Upper lobe of right lung (tissue), 1 donor: Measurements from ENCODE around the gene CRB3. TPM values are rescaled to one million over a fixed set of nuclear protein-coding genes. Genes with fewer than 3 reads are reported as not detected.

Experiments used
- ATAC-seq: fragments of 200-7000 bp; cut with Tn5 transposase; one replicate; pipeline ENCODE4 v1.9.1; 2020; ENCODE audit warnings: mild to moderate bottlenecking, moderate library complexity
- DNase-seq: peaks from one replicate; pipeline ENCODE4 v3.0.0-alpha.2; 2020
- H3K27ac ChIP-seq: fragments of 200-600 bp; one replicate; pipeline ENCODE4 v1.8.0; 2022
- H3K27me3 ChIP-seq: fragments of 200-600 bp; one replicate; pipeline ENCODE4 v1.8.0; 2022; ENCODE audit warnings: mild to moderate bottlenecking
- H3K36me3 ChIP-seq: fragments of 200-600 bp; one replicate; pipeline ENCODE4 v1.8.0; 2022
- H3K4me1 ChIP-seq: fragments of 200-600 bp; one replicate; pipeline ENCODE4 v1.8.0; 2022
- H3K4me3 ChIP-seq: fragments of 200-600 bp; one replicate; pipeline ENCODE4 v1.8.0; 2022; ENCODE audit warnings: mild to moderate bottlenecking
- H3K9me3 ChIP-seq: fragments of 200-600 bp; one replicate; pipeline ENCODE4 v1.8.0; 2022
- intact Hi-C: fragments of 100-400 bp; cut with DNase I; formaldehyde crosslinking; loops from one replicate; pipeline ENCODE4 v1.11.0; 2022
- total RNA-seq: library from RNA; stranded (reverse); fragmentation: NEBNext Ultra II Directional; extraction: Animal tissue kit (Norgen Biotek cat#: 25700); gene quantifications from one replicate; pipeline ENCODE4 v1.2.1, GENCODE V29; 2021
- TF ChIP-seq, protein P1 (sequence below): fragments of 200-600 bp; IDR thresholded peaks from one replicate; pipeline ENCODE4 v1.8.0; 2022; ENCODE audit warnings: antibody characterized with exemption
- donor health status: DM: no; HTN: yes; CAD: no; lungs with severe emphysema.

CRB3 gene
- total RNA-seq, 1 donor from 2014 or later: 48.4 TPM

GRCh38 chr19:6466526-6467248 is 2.6 kb downstream of the CRB3 start:
- Histone ChIP-seq H3K27ac (no peak overlapping the region), H3K27me3 (peaks cover 11% of the 10 kb centered on the region), H3K36me3 (no peaks in the 10 kb centered on the region), H3K4me3 (no peak overlapping the region), H3K9me3 (no peaks in the 10 kb centered on the region), H3K4me1 (no peaks in the 10 kb centered on the region)
- DNase-seq (no peak), ATAC-seq (no peak)
- intact Hi-C loops: no loop called here
- TF ChIP-seq, protein P1, sequence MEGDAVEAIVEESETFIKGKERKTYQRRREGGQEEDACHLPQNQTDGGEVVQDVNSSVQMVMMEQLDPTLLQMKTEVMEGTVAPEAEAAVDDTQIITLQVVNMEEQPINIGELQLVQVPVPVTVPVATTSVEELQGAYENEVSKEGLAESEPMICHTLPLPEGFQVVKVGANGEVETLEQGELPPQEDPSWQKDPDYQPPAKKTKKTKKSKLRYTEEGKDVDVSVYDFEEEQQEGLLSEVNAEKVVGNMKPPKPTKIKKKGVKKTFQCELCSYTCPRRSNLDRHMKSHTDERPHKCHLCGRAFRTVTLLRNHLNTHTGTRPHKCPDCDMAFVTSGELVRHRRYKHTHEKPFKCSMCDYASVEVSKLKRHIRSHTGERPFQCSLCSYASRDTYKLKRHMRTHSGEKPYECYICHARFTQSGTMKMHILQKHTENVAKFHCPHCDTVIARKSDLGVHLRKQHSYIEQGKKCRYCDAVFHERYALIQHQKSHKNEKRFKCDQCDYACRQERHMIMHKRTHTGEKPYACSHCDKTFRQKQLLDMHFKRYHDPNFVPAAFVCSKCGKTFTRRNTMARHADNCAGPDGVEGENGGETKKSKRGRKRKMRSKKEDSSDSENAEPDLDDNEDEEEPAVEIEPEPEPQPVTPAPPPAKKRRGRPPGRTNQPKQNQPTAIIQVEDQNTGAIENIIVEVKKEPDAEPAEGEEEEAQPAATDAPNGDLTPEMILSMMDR: no peak

DNA sequence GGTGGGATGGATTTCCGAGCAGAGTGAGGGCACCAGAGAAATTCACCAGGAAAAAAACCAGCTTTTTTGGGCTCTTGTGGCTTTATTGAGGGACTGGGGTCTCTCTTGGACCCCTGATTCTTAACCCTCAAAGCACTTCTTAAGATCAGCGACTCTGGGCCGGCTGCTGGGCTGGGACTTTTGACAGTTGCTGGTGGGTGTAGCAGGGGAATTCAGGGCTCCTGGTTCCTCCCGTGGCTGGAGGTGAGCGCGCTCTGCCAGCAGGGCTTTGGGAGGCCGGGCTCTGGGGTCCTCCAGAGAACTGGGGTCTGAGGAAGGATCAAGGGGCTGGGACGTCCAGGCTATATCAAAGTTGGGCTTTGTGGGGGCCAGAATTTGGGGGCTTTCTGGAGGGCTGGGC is 3.3 kb downstream of the CRB3 start:
- Histone ChIP-seq H3K36me3 (no peaks in the 10 kb centered on the region), H3K9me3 (no peaks in the 10 kb centered on the region), H3K4me3 (no peak overlapping the region), H3K27me3 (peaks cover 11% of the 10 kb centered on the region), H3K27ac (no peak overlapping the region), H3K4me1 (no peaks in the 10 kb centered on the region)
- intact Hi-C loops: no loop called here
- ATAC-seq (no peak), DNase-seq (no peak)
- TF ChIP-seq, protein P1: no peak

GRCh38 chr19:6470173-6470572 is 6.1 kb downstream of the CRB3 start:
- no peaks in the 10 kb centered on the region for H3K4me1 ChIP-seq
- no peak overlapping the region for H3K4me3 ChIP-seq
- no peaks in the 10 kb centered on the region for H3K9me3 ChIP-seq
- no peaks in the 10 kb centered on the region for H3K36me3 ChIP-seq
- TF ChIP-seq, protein P1: no peak
- no peaks in the 10 kb centered on the region for H3K27me3 ChIP-seq
- DNase-seq (no peak), ATAC-seq (no peak)
- H3K27ac ChIP-seq: no peak overlapping the region
- intact Hi-C loops: no loop called here

DNA sequence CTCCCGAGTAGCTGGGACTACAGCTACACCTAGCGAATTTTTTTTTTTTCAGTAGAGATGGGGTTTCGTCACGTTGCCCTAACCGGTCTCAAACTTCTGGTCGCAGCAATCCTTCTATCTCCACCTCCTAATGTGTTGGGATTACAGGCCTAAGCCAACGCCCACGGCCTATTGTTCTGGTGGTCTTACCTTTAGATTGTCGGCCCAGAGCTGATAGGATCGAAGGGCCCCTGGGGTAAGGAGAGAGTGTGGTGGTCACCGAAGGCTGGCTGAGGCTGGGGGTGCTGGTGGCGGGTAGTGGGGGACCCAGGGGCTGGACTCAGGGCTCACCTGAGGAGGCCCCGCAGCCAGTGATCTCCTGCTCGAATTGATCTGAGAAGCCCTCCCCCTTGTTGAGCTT is 7.0 kb downstream of the CRB3 start:
- Histone ChIP-seq H3K9me3 (no peaks in the 10 kb centered on the region), H3K27me3 (peaks cover 4% of the 10 kb centered on the region), H3K36me3 (no peaks in the 10 kb centered on the region), H3K27ac (no peak overlapping the region), H3K4me3 (no peak overlapping the region), H3K4me1 (peaks cover 5% of the 10 kb centered on the region)
- ATAC-seq (no peak), DNase-seq (no peak)
- intact Hi-C loops: no loop called here
- TF ChIP-seq, protein P1: no peak

DNA sequence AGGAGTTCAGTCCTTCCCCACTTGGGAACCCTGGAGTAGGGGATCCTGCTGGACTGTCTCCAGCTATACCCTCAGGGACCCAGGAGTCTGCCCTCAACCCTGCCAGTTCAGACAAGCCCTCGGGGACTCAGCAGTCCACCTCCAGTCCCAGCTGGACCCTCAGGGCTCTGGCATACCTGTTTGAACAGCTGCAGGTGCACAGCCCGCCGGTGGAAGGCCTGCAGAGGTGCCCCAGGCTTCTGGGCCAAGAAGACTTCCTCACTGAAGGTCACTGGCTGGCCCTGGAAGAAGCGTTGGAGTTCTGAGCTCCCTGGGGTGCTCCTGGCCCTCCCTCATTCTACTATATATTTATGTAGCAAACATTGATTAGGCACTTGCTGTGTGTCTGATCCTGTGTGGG is 8.6 kb downstream of the CRB3 start:
- Histone ChIP-seq H3K27ac (no peak overlapping the region), H3K9me3 (no peaks in the 10 kb centered on the region), H3K36me3 (no peaks in the 10 kb centered on the region), H3K27me3 (peaks cover 12% of the 10 kb centered on the region), H3K4me3 (no peak overlapping the region), H3K4me1 (peaks cover 5% of the 10 kb centered on the region)
- DNase-seq (no peak), ATAC-seq (no peak)
- intact Hi-C loops: no loop called here
- TF ChIP-seq, protein P1: no peak

DNA sequence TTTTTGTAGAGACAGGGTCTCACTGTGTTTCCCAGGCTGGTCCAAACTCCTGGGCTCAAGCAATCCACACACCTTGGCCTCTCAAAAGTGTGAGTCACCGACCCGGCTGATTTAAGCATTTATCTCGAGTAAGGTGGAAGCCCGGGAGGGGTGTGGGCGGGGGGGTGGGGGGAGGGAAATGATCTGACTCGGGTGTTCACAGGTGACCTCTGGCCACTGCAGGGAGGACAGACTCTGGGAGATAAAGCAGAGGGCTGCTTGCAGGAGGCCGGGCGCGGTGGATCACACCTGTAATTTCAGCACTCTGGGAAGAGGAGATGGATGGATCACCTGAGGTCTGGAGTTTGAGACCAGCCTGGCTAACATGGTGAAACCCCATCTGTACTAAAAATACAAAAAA is 9.6 kb downstream of the CRB3 start:
- ATAC-seq (no peak), DNase-seq (no peak)
- intact Hi-C loops: no loop called here
- Histone ChIP-seq H3K4me3 (no peak overlapping the region), H3K36me3 (no peaks in the 10 kb centered on the region), H3K27me3 (peaks cover 12% of the 10 kb centered on the region), H3K4me1 (peaks cover 5% of the 10 kb centered on the region), H3K9me3 (no peaks in the 10 kb centered on the region), H3K27ac (no peak overlapping the region)
- TF ChIP-seq, protein P1: no peak
